K562 (cell line): Measurements from ENCODE around the gene METTL25B. TPM values are rescaled to one million over a fixed set of nuclear protein-coding genes. Genes with fewer than 3 reads are reported as not detected.

Experiments used
- ATAC-seq: fragments of 200-7000 bp; cut with Tn5 transposase; 3 replicates; pipeline ENCODE4 v1.9.1; 2020; ENCODE audit warnings: moderate library complexity
- BruUV-seq: library from RNA; stranded (reverse); fragments of 400-500 nt; replicated peaks from 2 replicates; lab custom pipeline; 2021; lab: Mats Ljungman, UMichigan
- CTCF ChIA-PET: fragments of 300-600 bp; formaldehyde crosslinking; extraction: SDS; loops from one replicate; lab custom pipeline; 2021; ENCODE audit warnings: low intra/inter-chr PET ratio; lab: Yijun Ruan, JAX
- POLR2A ChIA-PET: fragments of 300-600, 350-650 bp; sonication (Branson Sonifier 250); formaldehyde crosslinking; extraction: SDS; loops from one replicate; lab custom pipeline; 2021; ENCODE audit warnings: antibody characterized with exemption, inconsistent platforms; lab: Yijun Ruan, JAX
- DNase-seq, 4 experiments: peaks; one replicate each; pipeline versions ENCODE4 v3.0.0 to v3.0.0-alpha.2; 2011 to 2018; ENCODE audit warnings: low spot score in 3 of 4, mixed read lengths in 3 of 4; ENCODE audit errors: extremely low read depth in 1 of 4
- FAIRE-seq: peaks from 2 replicates; lab custom pipeline; 2011; peaks lifted over from hg19 to GRCh38; lab: Jason Lieb, UNC
- H2AFZ ChIP-seq: 2 replicates; pipeline ENCODE4 v1.6.0; 2011; ENCODE audit warnings: low read depth, low read length, control low read depth, inconsistent platforms
- H3K27ac ChIP-seq: fragments of 200-600 bp; 3 replicates; pipeline ENCODE4 v1.8.0; 2011; ENCODE audit warnings: low read depth, mild to moderate bottlenecking, control low read depth, inconsistent platforms, low read length, moderate library complexity, mixed read lengths; ENCODE audit errors: extremely low read depth
- H3K27me3 ChIP-seq, 2 experiments: fragments of 300-600 bp in 1 of 2; 2 replicates in 1 of 2; 3 replicates in 1 of 2; pipeline versions ENCODE4 v1.6.0 to v1.8.0; 2011; ENCODE audit warnings: inconsistent platforms in 2 of 2, low read length in 2 of 2, mild to moderate bottlenecking in 1 of 2, mixed read lengths in 1 of 2, moderate library complexity in 1 of 2; ENCODE audit not compliant: control insufficient read depth in 2 of 2, insufficient read depth in 2 of 2
- H3K36me3 ChIP-seq: fragments of 300-600 bp; 3 replicates; pipeline ENCODE4 v1.8.0; 2011; ENCODE audit warnings: mild to moderate bottlenecking, low read length, inconsistent platforms; ENCODE audit not compliant: control insufficient read depth, insufficient read depth
- H3K4me1 ChIP-seq, 2 experiments: fragments of 200-600 bp in 1 of 2; replicated peaks in 1 of 2; 2 replicates in 1 of 2; 3 replicates in 1 of 2; pipeline versions ENCODE4 v1.5.1 to v1.8.0; 2011; ENCODE audit warnings: inconsistent platforms in 2 of 2, low read length in 2 of 2, mild to moderate bottlenecking in 1 of 2, mixed read lengths in 1 of 2, moderate library complexity in 1 of 2; ENCODE audit not compliant: control insufficient read depth in 2 of 2, insufficient read depth in 2 of 2
- H3K4me2 ChIP-seq: 2 replicates; pipeline ENCODE4 v1.6.1; 2011; ENCODE audit warnings: low read length, control low read depth, inconsistent platforms, mixed read lengths; ENCODE audit not compliant: insufficient read depth
- H3K4me3 ChIP-seq: fragments of 200-600 bp; sonication (generic), shearing (Covaris generic); 2 replicates; pipeline ENCODE4 v1.5.1; 2016; ENCODE audit warnings: control low read depth, inconsistent platforms
- H3K79me2 ChIP-seq: fragments of 200-600 bp; 3 replicates; pipeline ENCODE4 v1.8.0; 2011; ENCODE audit warnings: low read length, inconsistent platforms; ENCODE audit not compliant: control insufficient read depth, insufficient read depth
- H3K9ac ChIP-seq, 2 experiments: 2 replicates each; pipeline versions ENCODE4 v1.6.0 to v1.6.1; 2011; ENCODE audit warnings: low read depth in 2 of 2, low read length in 2 of 2, control low read depth in 1 of 2, inconsistent platforms in 1 of 2, mild to moderate bottlenecking in 1 of 2, mixed read lengths in 1 of 2; ENCODE audit not compliant: insufficient read depth in 1 of 2
- H3K9me1 ChIP-seq: one replicate; pipeline ENCODE4 v1.6.0; 2011; ENCODE audit warnings: inconsistent platforms, mild to moderate bottlenecking, low read length, moderate library complexity; ENCODE audit not compliant: control insufficient read depth, insufficient read depth
- H3K9me3 ChIP-seq: replicated peaks from 2 replicates; pipeline ENCODE4 v1.5.1; 2011; ENCODE audit warnings: low read depth, low read length, inconsistent platforms; ENCODE audit not compliant: control insufficient read depth, insufficient read depth
- H4K20me1 ChIP-seq: replicated peaks from 2 replicates; pipeline ENCODE4 v1.6.1; 2011; ENCODE audit warnings: low read length, inconsistent platforms, mixed read lengths; ENCODE audit not compliant: control insufficient read depth, insufficient read depth
- BCOR ChIP-seq: fragments of 450-650 bp; IDR thresholded peaks from 2 replicates; pipeline ENCODE4 v1.6.1; 2016
- EP400 ChIP-seq: fragments of 450-650 bp; IDR thresholded peaks from 2 replicates; pipeline ENCODE4 v1.6.1; 2017; ENCODE audit warnings: antibody characterized with exemption, mild to moderate bottlenecking, moderate library complexity
- LARP7 ChIP-seq: fragments of 450-650 bp; IDR thresholded peaks from 2 replicates; pipeline ENCODE4 v1.6.1; 2016
- RBBP5 ChIP-seq: fragments of 200-600 bp; sonication (generic); IDR thresholded peaks from 2 replicates; pipeline ENCODE4 v1.6.1; 2012; ENCODE audit warnings: borderline replicate concordance, mild to moderate bottlenecking, low read length, control low read depth, inconsistent platforms; ENCODE audit not compliant: insufficient read depth, poor library complexity, severe bottlenecking
- SAFB ChIP-seq: fragments of 200-400 bp; formaldehyde crosslinking; IDR thresholded peaks from 2 replicates; pipeline ENCODE4 v1.6.1; 2017; ENCODE audit warnings: low read depth, low read length, borderline replicate concordance
- SMARCE1 ChIP-seq: fragments of 450-650 bp; IDR thresholded peaks from 2 replicates; pipeline ENCODE4 v1.7.1; 2016; ENCODE audit warnings: mild to moderate bottlenecking
- SP2 ChIP-seq: IDR thresholded peaks from 2 replicates; pipeline ENCODE4 v1.6.1; 2011; ENCODE audit warnings: mild to moderate bottlenecking, low read depth, low read length, moderate library complexity; ENCODE audit not compliant: poor library complexity, severe bottlenecking; ENCODE audit errors: extremely low read depth
- TAF7 ChIP-seq: fragments of 450-650 bp; IDR thresholded peaks from 2 replicates; pipeline ENCODE4 v1.6.1; 2016; ENCODE audit warnings: missing genetic modification characterization, missing compliant biosample characterization
- ZNF24 ChIP-seq: fragments of 450-650 bp; IDR thresholded peaks from 2 replicates; pipeline ENCODE4 v1.6.1; 2016
- ZNF444 ChIP-seq: fragments of 250-450 bp; sonication (Bioruptor Pico); IDR thresholded peaks from 2 replicates; pipeline ENCODE4 v1.4.0; 2020; ENCODE audit warnings: mild to moderate bottlenecking, moderate library complexity
- ZNF445 ChIP-seq: fragments of 250-450 bp; sonication (Bioruptor Pico); IDR thresholded peaks from 2 replicates; pipeline ENCODE4 v1.4.0; 2020; ENCODE audit warnings: low read depth, mild to moderate bottlenecking, moderate library complexity
- WGBS: fragments of 100-300 bp; shearing (Covaris generic); methylation state at CpG from one replicate; pipeline ENCODE4 v1.1.6; 2016; ENCODE audit warnings: low coverage, mixed read lengths; ENCODE audit not compliant: insufficient coverage; ENCODE audit errors: missing lambda C conversion rate; 5-methylcytosine and 5-hydroxymethylcytosine counted together
- in situ Hi-C: fragments of 300-500 bp; cut with MboI; formaldehyde crosslinking; loops from 4 replicates; pipeline ENCODE4 v1.15.0; 2018; ENCODE audit warnings: inconsistent platforms, mixed read lengths
- intact Hi-C: fragments of 100-400 bp; cut with micrococcal nuclease; formaldehyde crosslinking; loops from 2 replicates; pipeline ENCODE4 v1.14.2; 2022
- polyA plus RNA-seq, 8 experiments: library from polyadenylated mRNA; depleted of rRNA in 4 of 8; stranded (reverse) in 5 of 8; unstranded in 3 of 8; fragments of >200 nt; fragmentation: Nextera tagmentation in 2 of 8; fragmentation: Illumina TruSeq in 1 of 8; extraction: Ambion mirVana in 2 of 8; extraction: Trizol in 1 of 8; gene quantifications; 2 replicates each; pipeline versions ENCODE4 v1.2.1 to v1.2.3, GENCODE V29; 2011 to 2014; ENCODE audit warnings: inconsistent platforms in 1 of 8, missing spikeins in 1 of 8
- total RNA-seq, 7 experiments: library from RNA; depleted of rRNA in 6 of 7; stranded (reverse); fragments of >200 nt in 6 of 7; fragmentation: Illumina TruSeq in 2 of 7; extraction: Trizol in 2 of 7; gene quantifications; 2 replicates each; pipeline versions ENCODE4 v1.2.1 to v1.2.3, GENCODE V29; 2011 to 2021; ENCODE audit warnings: low replicate concordance in 1 of 7

Gene METTL25B
- total and polyA plus RNA-seq, 9 of the 15 experiments (the other 6 are each of a cell fraction or from before 2014, with no cell fraction given), result 7.7 to 48.3 (median 33.1) TPM

GRCh38 chr1:156709757-156710489 lies 18.3 kb upstream of the METTL25B start:
- Histone ChIP-seq H3K79me2 (no peaks in the 10 kb centered on the region), H3K27ac (no peak overlapping the region), H3K4me3 (no peak overlapping the region), H4K20me1 (no peaks in the 10 kb centered on the region), H3K36me3 (no peaks in the 10 kb centered on the region), H3K9me3 (no peaks in the 10 kb centered on the region), H3K4me2 (no peak overlapping the region), H3K27me3 (no peaks in the 10 kb centered on the region), H2AFZ (no peak overlapping the region), H3K9ac (peak overlapping the region in 1 of 2 experiments; percentile 59; a peak in 2 of 4 replicates), H3K9me1 (no peaks in the 10 kb centered on the region), H3K4me1 (peaks cover 7 to 19% of the 10 kb centered on the region in 2 experiments; a peak in 3 of 5 replicates)
- intact Hi-C loops (no loop called here), in situ Hi-C loops (no loop called here)
- POLR2A ChIA-PET, result interaction anchor here (1.6 kb wide), 1 partner anchor 48 kb away, joined by 8 read pairs; no protein-coding TSS in a partner anchor
- FAIRE-seq, result no peak
- WGBS, result 56% methylated on average over 10 of the region's 11 CpGs
- DNase-seq, result no peak
- no peak for ATAC-seq
- TF ChIP-seq RBBP5 (no peak), TAF7 (no peak), SP2 (no peak), ZNF24 (no peak), ZNF444 (CRISPR knock-in tag) (no peak), BCOR (no peak), EP400 (no peak), SMARCE1 (no peak), LARP7 (no peak), ZNF445 (CRISPR knock-in tag) (no peak), SAFB (no peak)
- CTCF ChIA-PET, result no interaction called here
- BruUV-seq, result no TSS peak
